IMR-90 (cell line): ENCODE measurements around the gene JMY. TPM values are rescaled to one million over a fixed set of nuclear protein-coding genes. Genes with fewer than 3 reads are reported as not detected.

Experiments
- ATAC-seq: fragments of 200-7000 bp; cut with Tn5 transposase; 2 replicates; pipeline ENCODE4 v1.9.1; 2020; ENCODE audit warnings: low read depth, mild to moderate bottlenecking, moderate library complexity
- BruUV-seq: library from RNA; stranded (reverse); fragments of 400-500 nt; replicated peaks from 2 replicates; lab custom pipeline; 2021; lab: Mats Ljungman, UMichigan
- CTCF ChIA-PET: fragments of 300-600 bp; formaldehyde crosslinking; extraction: SDS; loops from one replicate; lab custom pipeline; 2021; ENCODE audit warnings: antibody characterized with exemption; lab: Yijun Ruan, JAX
- POLR2A ChIA-PET: fragments of 300-600 bp; sonication (Branson Sonifier 250); formaldehyde crosslinking; loops from one replicate; lab custom pipeline; 2022; ENCODE audit warnings: antibody characterized with exemption; ENCODE audit not compliant: unreplicated experiment; lab: Charles Lee
- DNase-seq: peaks from one replicate; pipeline ENCODE4 v3.0.0; 2013
- H2AFZ ChIP-seq: replicated peaks from 2 replicates; pipeline ENCODE3; 2013; ENCODE audit warnings: low read length, mild to moderate bottlenecking; ENCODE audit not compliant: poor library complexity
- H2AK5ac ChIP-seq: 2 replicates; pipeline ENCODE4 v1.6.1; 2013; ENCODE audit warnings: low read depth, low read length, inconsistent platforms
- H2AK9ac ChIP-seq: replicated peaks from 2 replicates; pipeline ENCODE3; 2013; ENCODE audit warnings: mild to moderate bottlenecking, low read depth, low read length, moderate library complexity; ENCODE audit not compliant: poor library complexity
- H2BK120ac ChIP-seq: 2 replicates; pipeline ENCODE4 v1.6.1; 2013; ENCODE audit warnings: low read depth, low read length, inconsistent platforms
- H2BK15ac ChIP-seq: 3 replicates; pipeline ENCODE4 v1.6.1; 2013; ENCODE audit warnings: low read depth, low read length, inconsistent platforms
- H2BK20ac ChIP-seq: 2 replicates; pipeline ENCODE4 v1.6.1; 2013; ENCODE audit warnings: low read depth, mild to moderate bottlenecking, inconsistent platforms, low read length, moderate library complexity
- H2BK5ac ChIP-seq: 2 replicates; pipeline ENCODE4 v1.6.1; 2013; ENCODE audit warnings: mild to moderate bottlenecking, low read depth, low read length, inconsistent platforms; ENCODE audit not compliant: poor library complexity, severe bottlenecking
- H3K14ac ChIP-seq: replicated peaks from 2 replicates; pipeline ENCODE4 v1.6.1; 2013; ENCODE audit warnings: low read depth, low read length, inconsistent platforms
- H3K18ac ChIP-seq: 2 replicates; pipeline ENCODE4 v1.6.1; 2013; ENCODE audit warnings: low read depth, low read length, control low read depth
- H3K23ac ChIP-seq: 2 replicates; pipeline ENCODE4 v1.6.1; 2013; ENCODE audit warnings: low read depth, low read length, inconsistent platforms
- H3K27ac ChIP-seq: 2 replicates; pipeline ENCODE4 v1.5.1; 2013; ENCODE audit warnings: mild to moderate bottlenecking, control low read depth, low read length; ENCODE audit not compliant: insufficient read depth
- H3K27me3 ChIP-seq: 2 replicates; pipeline ENCODE4 v1.6.1; 2013; ENCODE audit warnings: low read length; ENCODE audit not compliant: control insufficient read depth, insufficient read depth
- H3K36me3 ChIP-seq: 2 replicates; pipeline ENCODE4 v1.6.1; 2013; ENCODE audit warnings: low read length, mixed read lengths; ENCODE audit not compliant: control insufficient read depth, insufficient read depth
- H3K4ac ChIP-seq: 2 replicates; pipeline ENCODE4 v1.6.1; 2013; ENCODE audit warnings: low read depth, low read length, inconsistent platforms
- H3K4me1 ChIP-seq: 2 replicates; pipeline ENCODE4 v1.6.1; 2013; ENCODE audit warnings: low read length, mixed read lengths; ENCODE audit not compliant: control insufficient read depth, insufficient read depth
- H3K4me2 ChIP-seq: 2 replicates; pipeline ENCODE4 v1.6.1; 2013; ENCODE audit warnings: low read depth, mild to moderate bottlenecking, control low read depth, low read length, moderate library complexity
- H3K4me3 ChIP-seq: 2 replicates; pipeline ENCODE4 v1.5.1; 2013; ENCODE audit warnings: low read depth, mild to moderate bottlenecking, control low read depth, low read length, moderate library complexity; ENCODE audit not compliant: insufficient read depth
- H3K56ac ChIP-seq: 2 replicates; pipeline ENCODE4 v1.6.1; 2013; ENCODE audit warnings: low read length, inconsistent platforms; ENCODE audit not compliant: insufficient read depth; ENCODE audit errors: extremely low read depth
- H3K79me1 ChIP-seq, 2 experiments: 2 replicates each; pipeline ENCODE4 v1.6.1; 2013; ENCODE audit warnings: low read length in 2 of 2, inconsistent platforms in 1 of 2, low read depth in 1 of 2
- H3K9ac ChIP-seq: 2 replicates; pipeline ENCODE4 v1.6.1; 2013; ENCODE audit warnings: low read depth, low read length, control low read depth
- H3K9me1 ChIP-seq: 2 replicates; pipeline ENCODE4 v1.6.1; 2013; ENCODE audit warnings: low read length, inconsistent platforms; ENCODE audit not compliant: insufficient read depth
- H3K9me3 ChIP-seq: 2 replicates; pipeline ENCODE4 v1.6.1; 2013; ENCODE audit warnings: low read length; ENCODE audit not compliant: control insufficient read depth, insufficient read depth
- H4K20me1 ChIP-seq: 2 replicates; pipeline ENCODE4 v1.6.1; 2013; ENCODE audit warnings: low read length, inconsistent platforms; ENCODE audit not compliant: insufficient read depth
- H4K5ac ChIP-seq: 2 replicates; pipeline ENCODE4 v1.6.1; 2013; ENCODE audit warnings: mild to moderate bottlenecking, low read depth, low read length, control low read depth
- H4K8ac ChIP-seq, 2 experiments: 2 replicates each; pipeline ENCODE4 v1.6.1; 2013; ENCODE audit warnings: low read depth in 2 of 2, low read length in 2 of 2, control low read depth in 1 of 2, inconsistent platforms in 1 of 2
- H4K91ac ChIP-seq: 2 replicates; pipeline ENCODE4 v1.6.1; 2013; ENCODE audit warnings: low read depth, low read length, inconsistent platforms; ENCODE audit not compliant: insufficient read depth
- CTCF ChIP-seq: conservative IDR thresholded peaks from 2 replicates; pipeline ENCODE4 v1.5.1; 2012; ENCODE audit warnings: mild to moderate bottlenecking, low read depth, low read length, improper control_type of control experiment
- ELK1 ChIP-seq: fragments of 150-350 bp; IDR thresholded peaks from 2 replicates; pipeline ENCODE4 v1.6.1; 2016; ENCODE audit warnings: low read depth, mild to moderate bottlenecking, low read length, moderate library complexity, borderline replicate concordance
- FOS ChIP-seq: fragments of 150-350 bp; IDR thresholded peaks from 2 replicates; pipeline ENCODE4 v1.6.1; 2016; ENCODE audit warnings: low read depth, low read length
- MAFK ChIP-seq: IDR thresholded peaks from 2 replicates; pipeline ENCODE4 v1.6.1; 2012; ENCODE audit warnings: low read depth, low read length, improper control_type of control experiment
- MAZ ChIP-seq: IDR thresholded peaks from 2 replicates; pipeline ENCODE4 v1.6.1; 2012; ENCODE audit warnings: low read depth, mild to moderate bottlenecking, low read length, improper control_type of control experiment, moderate library complexity, borderline replicate concordance
- MXI1 ChIP-seq: IDR thresholded peaks from 2 replicates; pipeline ENCODE4 v1.6.1; 2012; ENCODE audit warnings: low read depth, mild to moderate bottlenecking, low read length, moderate library complexity, borderline replicate concordance
- NFE2L2 ChIP-seq: fragments of 150-350 bp; IDR thresholded peaks from 2 replicates; pipeline ENCODE4 v1.6.1; 2016; ENCODE audit warnings: low read depth, mild to moderate bottlenecking, low read length
- POLR2A ChIP-seq: IDR thresholded peaks from 2 replicates; pipeline ENCODE4 v1.6.1; 2012; ENCODE audit warnings: mild to moderate bottlenecking, low read depth, low read length
- RFX5 ChIP-seq: IDR thresholded peaks from 2 replicates; pipeline ENCODE4 v1.8.0; 2012; ENCODE audit warnings: low read depth, mild to moderate bottlenecking, low read length, moderate library complexity
- USF2 ChIP-seq: fragments of 150-350 bp; IDR thresholded peaks from 2 replicates; pipeline ENCODE4 v1.6.1; 2017; ENCODE audit warnings: mild to moderate bottlenecking, antibody characterized with exemption, low read length, low read depth
- WGBS, 2 experiments: methylation state at CpG; one replicate each; pipeline versions ENCODE4 v1.1.5 to v1.1.7; 2013; ENCODE audit warnings: missing lambda C conversion rate in 2 of 2; ENCODE audit not compliant: insufficient read length in 1 of 2; ENCODE audit errors: extremely low coverage in 2 of 2; 5-methylcytosine and 5-hydroxymethylcytosine counted together
- dilution Hi-C: fragments of 300-500 bp; cut with HindIII; formaldehyde crosslinking; loops from one replicate; pipeline ENCODE4 v1.14.3; 2018; ENCODE audit warnings: low sequenced_read_pairs; ENCODE audit not compliant: unreplicated experiment
- in situ Hi-C: fragments of 300-500 bp; cut with MboI; formaldehyde crosslinking; loops from 3 replicates; pipeline ENCODE4 v1.14.3; 2019; ENCODE audit warnings: low sequenced_read_pairs, inconsistent platforms, mixed read lengths
- intact Hi-C: fragments of 100-400 bp; cut with micrococcal nuclease; formaldehyde crosslinking; loops from 2 replicates; pipeline ENCODE4 v1.10.0; 2022
- polyA plus RNA-seq, 3 experiments: library from polyadenylated mRNA; depleted of rRNA; stranded (reverse); fragments of >200 nt; gene quantifications; 2 replicates each; pipeline ENCODE4 v1.2.3, GENCODE V29; 2012; ENCODE audit warnings: low replicate concordance in 1 of 3
- total RNA-seq: library from RNA; depleted of rRNA; stranded (reverse); fragments of >200 nt; gene quantifications from 2 replicates; pipeline ENCODE4 v1.2.3, GENCODE V29; 2012

Gene JMY
- total and polyA plus RNA-seq, 2 of the 4 experiments (the other 2 are of a cell fraction), result 1.7 to 3.2 TPM

- Histone ChIP-seq H3K14ac (no peak overlapping the region), H3K4me1 (no peaks in the 10 kb centered on the region), H4K8ac (no peak overlapping the region), H2BK120ac (no peak overlapping the region), H3K18ac (no peak overlapping the region), H3K9me3 (no peaks in the 10 kb centered on the region), H3K23ac (no peak overlapping the region), H3K4me2 (no peak overlapping the region), H3K27me3 (no peaks in the 10 kb centered on the region), H2BK20ac (no peak overlapping the region), H2AFZ (no peak overlapping the region), H3K56ac (no peak overlapping the region), H2BK15ac (no peak overlapping the region), H4K5ac (no peak overlapping the region), H2AK5ac (no peak overlapping the region), H3K4me3 (no peak overlapping the region), H3K79me1 (no peaks in the 10 kb centered on the region), H2AK9ac (no peak overlapping the region), H3K9me1 (0 out of 2 replicates have a peak, but pooled peaks cover 2% of the 10 kb centered on the region), H3K4ac (no peak overlapping the region), H3K36me3 (no peaks in the 10 kb centered on the region), H3K27ac (no peak overlapping the region), H2BK5ac (no peak overlapping the region), H3K9ac (no peak overlapping the region), H4K20me1 (no peaks in the 10 kb centered on the region), H4K91ac (no peak overlapping the region)
- dilution Hi-C loops, result no loop called here
- TF ChIP-seq NFE2L2 (no peak), USF2 (no peak), MXI1 (no peak), MAFK (no peak), MAZ (no peak), CTCF (no peak), FOS (no peak), ELK1 (no peak), POLR2A (no peak), RFX5 (no peak)
- ChIA-PET CTCF (no interaction called here), POLR2A (no interaction called here)
- intact Hi-C loops, result no loop called here
- DNase-seq (no peak), ATAC-seq (no peak)
- WGBS, 2 experiments, result no CpG with 5 or more reads among the region's 2 CpGs
- in situ Hi-C loops, result no loop called here
- BruUV-seq, result no TSS peak
Measured at GRCh38 chr5:79349881-79350280, 114.0 kb downstream of the JMY start.
